HCT116 (cell line): ENCODE data around the gene PRKN.

Experiments used
- EGR1 ChIP-seq: IDR thresholded peaks from 2 replicates; pipeline ENCODE4 v1.6.1; 2012; ENCODE audit warnings: low read depth
- JUND ChIP-seq: IDR thresholded peaks from 2 replicates; pipeline ENCODE4 v1.6.1; 2012
- POLR2A ChIP-seq: IDR thresholded peaks from 2 replicates; pipeline ENCODE4 v1.7.0; 2011; ENCODE audit warnings: borderline replicate concordance; ENCODE audit not compliant: insufficient read depth, insufficient read length; ENCODE audit errors: extremely low read depth
- POLR2AphosphoS5 ChIP-seq: IDR thresholded peaks from 2 replicates; pipeline ENCODE4 v1.6.1; 2011; ENCODE audit warnings: mild to moderate bottlenecking, low read depth, low read length, moderate library complexity
- YY1 ChIP-seq: IDR thresholded peaks from 2 replicates; pipeline ENCODE4 v1.6.1; 2011; ENCODE audit warnings: low read length, low read depth, moderate library complexity, mild to moderate bottlenecking; ENCODE audit not compliant: insufficient replicate concordance; ENCODE audit errors: extremely low read depth
- TF ChIP-seq, protein P1 (sequence below), 3 experiments: fragments of 200-600 bp in 1 of 3; sonication (generic) in 1 of 3; IDR thresholded peaks in 2 of 3; conservative IDR thresholded peaks in 1 of 3; 2 replicates each; pipeline ENCODE4 v1.5.1; 2012 to 2017; ENCODE audit warnings: low read depth in 2 of 3, low read length in 2 of 3, antibody characterized with exemption in 1 of 3, borderline replicate concordance in 1 of 3, control low read depth in 1 of 3, mild to moderate bottlenecking in 1 of 3, mixed read lengths in 1 of 3, mixed run types in 1 of 3, moderate library complexity in 1 of 3; ENCODE audit not compliant: insufficient read depth in 1 of 3

DNA sequence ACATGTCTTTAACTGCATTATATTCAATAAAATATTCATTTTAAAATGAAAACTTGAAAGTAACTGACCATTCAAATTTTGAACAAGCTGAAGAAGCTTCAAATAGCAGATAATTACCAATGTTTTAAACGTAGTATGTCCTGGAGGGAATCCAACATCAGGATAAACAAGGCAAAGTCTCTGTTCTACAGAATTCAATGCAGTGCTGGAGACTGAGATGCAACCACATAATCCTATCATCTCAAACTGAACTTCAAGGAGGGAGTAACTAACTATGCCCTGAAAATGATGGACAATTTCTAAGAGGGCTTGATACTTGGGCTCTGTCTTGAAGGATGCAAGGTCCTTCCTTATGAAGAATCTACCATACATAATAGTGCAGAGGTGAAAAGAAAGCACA is 100.7 kb downstream of the PRKN start:
- TF ChIP-seq, protein P1, sequence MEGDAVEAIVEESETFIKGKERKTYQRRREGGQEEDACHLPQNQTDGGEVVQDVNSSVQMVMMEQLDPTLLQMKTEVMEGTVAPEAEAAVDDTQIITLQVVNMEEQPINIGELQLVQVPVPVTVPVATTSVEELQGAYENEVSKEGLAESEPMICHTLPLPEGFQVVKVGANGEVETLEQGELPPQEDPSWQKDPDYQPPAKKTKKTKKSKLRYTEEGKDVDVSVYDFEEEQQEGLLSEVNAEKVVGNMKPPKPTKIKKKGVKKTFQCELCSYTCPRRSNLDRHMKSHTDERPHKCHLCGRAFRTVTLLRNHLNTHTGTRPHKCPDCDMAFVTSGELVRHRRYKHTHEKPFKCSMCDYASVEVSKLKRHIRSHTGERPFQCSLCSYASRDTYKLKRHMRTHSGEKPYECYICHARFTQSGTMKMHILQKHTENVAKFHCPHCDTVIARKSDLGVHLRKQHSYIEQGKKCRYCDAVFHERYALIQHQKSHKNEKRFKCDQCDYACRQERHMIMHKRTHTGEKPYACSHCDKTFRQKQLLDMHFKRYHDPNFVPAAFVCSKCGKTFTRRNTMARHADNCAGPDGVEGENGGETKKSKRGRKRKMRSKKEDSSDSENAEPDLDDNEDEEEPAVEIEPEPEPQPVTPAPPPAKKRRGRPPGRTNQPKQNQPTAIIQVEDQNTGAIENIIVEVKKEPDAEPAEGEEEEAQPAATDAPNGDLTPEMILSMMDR (IDR thresholded peaks at IDR 0.05 in 2 of 3, conservative IDR thresholded peaks at IDR 0.05 in 1 of 3; ENCODE audit: borderline replicate concordance in 1 of 3, insufficient read depth in 1 of 3, low read depth in 2 of 3, low read length in 2 of 3) = no peak
- no peak for TF ChIP-seq JUND
- TF ChIP-seq POLR2AphosphoS5 = no peak
- no peak for TF ChIP-seq EGR1
- TF ChIP-seq YY1 = no peak
- TF ChIP-seq POLR2A = no peak
